Measurements from ENCODE around the gene GLB1L2. TPM values are rescaled to one million over a fixed set of nuclear protein-coding genes. Genes with fewer than 3 reads are reported as not detected.

Gene GLB1L2
- total RNA-seq, 2 experiments from 2014 or later: 2.1 to 2.5 TPM

DNA sequence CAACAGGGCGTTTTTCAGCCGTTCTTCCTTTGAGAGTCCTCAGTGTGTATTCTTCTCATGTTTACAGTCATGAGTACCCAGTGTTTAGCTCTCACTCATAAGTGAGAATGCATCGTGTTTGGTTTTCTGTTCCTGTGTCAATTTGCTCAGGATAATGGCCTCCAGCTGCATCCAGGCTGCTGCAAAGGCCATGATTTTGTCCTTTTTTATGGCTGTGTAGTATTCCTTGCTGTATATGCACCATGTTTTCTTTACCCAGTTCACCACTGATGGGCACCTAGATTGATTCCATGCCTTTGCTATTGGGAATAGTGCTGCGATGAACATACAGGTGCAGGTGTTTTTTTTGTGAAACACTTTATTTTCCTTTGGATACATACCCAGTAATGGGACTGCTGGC, 56.8 kb downstream of the GLB1L2 start:
- peaks cover 16% of the 10 kb centered on the region for H3K36me3 Mint-ChIP-seq (ENCODE audit: low read depth)
- peaks cover 15% of the 10 kb centered on the region for H3K27me3 Mint-ChIP-seq
- ChIA-PET CTCF (no interaction called here), POLR2A (no interaction called here)
- no peaks in the 10 kb centered on the region for H3K9me3 Mint-ChIP-seq
- H3K4me3 Mint-ChIP-seq: no peak overlapping the region
- DNase-seq: no peak
- peaks cover 64% of the 10 kb centered on the region for H3K4me1 Mint-ChIP-seq
- no peak overlapping the region for H3K27ac Mint-ChIP-seq

DNA sequence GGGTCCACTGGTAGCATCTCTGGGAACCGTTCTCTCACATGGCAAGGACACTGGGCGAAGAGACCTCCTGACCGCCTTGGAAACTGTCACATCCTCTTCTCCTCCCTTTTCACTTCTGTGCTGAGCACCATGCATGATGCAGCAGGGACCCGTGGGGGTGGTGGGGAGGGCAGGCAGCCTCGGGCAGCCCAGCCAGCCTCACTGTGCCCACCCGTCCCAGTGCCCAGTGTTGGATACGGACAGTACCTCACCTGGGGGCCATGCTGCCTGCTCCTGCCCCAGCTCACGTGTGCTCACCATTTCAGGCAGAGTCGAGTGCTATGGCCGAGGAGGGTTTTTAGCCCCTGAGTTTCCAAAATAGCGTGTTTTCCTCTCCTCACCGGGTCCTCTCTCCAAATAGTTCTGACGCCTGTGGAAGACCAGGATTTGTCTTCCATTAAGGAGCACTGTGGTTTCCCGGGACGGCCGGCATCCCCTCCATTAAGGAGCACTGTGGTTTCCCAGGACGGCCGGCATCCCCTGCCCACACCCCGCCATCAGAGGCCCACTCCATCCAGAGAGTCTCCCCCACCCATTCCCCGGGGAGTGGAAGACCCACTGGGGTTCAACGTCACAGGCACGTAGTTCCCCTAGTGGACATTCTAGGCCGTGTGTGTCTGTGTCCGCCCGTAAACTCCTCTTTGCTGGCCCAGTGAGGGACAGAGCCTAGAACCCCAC, 57.8 kb downstream of the GLB1L2 start:
- Mint-ChIP-seq H3K4me3 (no peak overlapping the region), H3K36me3 (ENCODE audit: low read depth) (peaks cover 16% of the 10 kb centered on the region)

DNA sequence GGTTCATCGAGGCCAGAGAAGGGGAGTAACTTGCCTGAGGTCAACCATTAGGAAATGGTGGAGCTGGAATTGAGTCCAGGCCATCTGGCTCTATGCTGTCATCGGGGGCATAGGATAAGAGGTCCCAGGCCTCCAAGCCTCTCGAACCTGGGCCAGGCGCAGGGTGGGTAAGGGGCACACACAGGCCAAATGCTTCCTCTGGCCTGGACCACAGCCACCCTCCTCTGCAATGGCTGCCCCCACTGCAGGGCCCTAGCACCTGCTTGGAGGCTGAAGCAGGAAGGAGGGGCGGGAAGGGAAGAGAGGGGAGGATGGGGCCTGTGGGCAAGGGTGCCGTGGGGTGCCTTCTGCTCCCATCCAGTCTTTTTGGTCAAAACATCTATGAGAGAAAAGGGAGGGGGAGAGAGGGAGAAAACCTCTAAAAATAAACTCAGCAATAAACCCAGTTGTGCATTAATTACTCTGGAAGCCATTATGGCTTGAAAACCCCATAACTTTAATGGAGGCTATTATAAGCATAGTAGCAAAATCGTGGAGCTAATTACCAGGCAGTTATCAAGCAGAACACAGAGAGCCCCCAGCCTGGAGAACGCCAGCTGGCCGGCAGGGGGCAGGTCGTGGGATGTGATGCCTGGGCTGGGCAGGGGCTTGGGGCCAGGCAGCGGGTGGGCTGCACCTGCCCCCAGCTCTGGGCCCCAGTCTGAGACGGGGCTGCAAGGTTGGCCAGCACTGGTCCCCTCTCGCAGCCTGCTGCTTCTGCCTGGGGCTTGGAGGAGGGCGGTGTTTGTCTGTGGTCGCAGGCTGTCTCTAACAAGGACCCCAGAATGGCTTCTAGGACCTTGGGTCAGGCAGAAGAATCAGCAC, 59.1 kb downstream of the GLB1L2 start:
- POLR2A ChIA-PET: no interaction called here
- CTCF ChIA-PET: no interaction called here
- no peak overlapping the region for H3K27ac Mint-ChIP-seq

More for the DNA sequence above, 57.8 kb downstream of the GLB1L2 start:
- POLR2A ChIA-PET: no interaction called here
- no peak overlapping the region for H3K27ac Mint-ChIP-seq
- H3K27me3 Mint-ChIP-seq: peaks cover 15% of the 10 kb centered on the region
- CTCF ChIA-PET: no interaction called here
- H3K4me1 Mint-ChIP-seq: peaks cover 62% of the 10 kb centered on the region
- no peaks in the 10 kb centered on the region for H3K9me3 Mint-ChIP-seq
- DNase-seq: no peak

DNA sequence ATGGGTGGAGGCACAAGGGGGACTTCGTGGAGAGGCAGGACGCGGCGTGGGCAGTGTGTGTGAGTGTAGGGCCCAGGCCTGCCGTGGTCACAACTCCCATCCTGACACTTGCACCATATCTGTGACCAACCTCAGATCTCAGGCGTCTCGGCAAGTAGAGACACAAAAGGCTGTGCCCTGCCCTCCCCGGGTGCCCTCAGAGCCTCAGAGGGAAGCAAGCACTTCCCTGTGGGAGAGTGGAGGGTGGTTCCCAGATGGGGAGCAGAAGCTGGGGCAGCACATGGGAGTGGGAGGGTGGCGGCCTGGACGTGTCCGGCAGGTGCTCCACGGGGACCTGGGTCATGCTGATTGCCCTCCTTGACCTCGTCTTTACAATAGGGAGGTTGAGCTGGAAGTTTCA, 59.9 kb downstream of the GLB1L2 start:
- Mint-ChIP-seq H3K27me3 (peaks cover 5% of the 10 kb centered on the region), H3K36me3 (ENCODE audit: low read depth) (peaks cover 11% of the 10 kb centered on the region), H3K4me3 (no peak overlapping the region), H3K9me3 (no peaks in the 10 kb centered on the region), H3K4me1 (peaks cover 44% of the 10 kb centered on the region), H3K27ac (no peak overlapping the region)
- POLR2A ChIA-PET: no interaction called here
- CTCF ChIA-PET: no interaction called here
- DNase-seq: no peak

More for the DNA sequence above, 59.1 kb downstream of the GLB1L2 start:
- H3K36me3 Mint-ChIP-seq (ENCODE audit: low read depth): peaks cover 14% of the 10 kb centered on the region
- DNase-seq: no peak
- H3K9me3 Mint-ChIP-seq: no peaks in the 10 kb centered on the region
- no peak overlapping the region for H3K4me3 Mint-ChIP-seq
- H3K27me3 Mint-ChIP-seq: peaks cover 8% of the 10 kb centered on the region
- peaks cover 51% of the 10 kb centered on the region for H3K4me1 Mint-ChIP-seq

DNA sequence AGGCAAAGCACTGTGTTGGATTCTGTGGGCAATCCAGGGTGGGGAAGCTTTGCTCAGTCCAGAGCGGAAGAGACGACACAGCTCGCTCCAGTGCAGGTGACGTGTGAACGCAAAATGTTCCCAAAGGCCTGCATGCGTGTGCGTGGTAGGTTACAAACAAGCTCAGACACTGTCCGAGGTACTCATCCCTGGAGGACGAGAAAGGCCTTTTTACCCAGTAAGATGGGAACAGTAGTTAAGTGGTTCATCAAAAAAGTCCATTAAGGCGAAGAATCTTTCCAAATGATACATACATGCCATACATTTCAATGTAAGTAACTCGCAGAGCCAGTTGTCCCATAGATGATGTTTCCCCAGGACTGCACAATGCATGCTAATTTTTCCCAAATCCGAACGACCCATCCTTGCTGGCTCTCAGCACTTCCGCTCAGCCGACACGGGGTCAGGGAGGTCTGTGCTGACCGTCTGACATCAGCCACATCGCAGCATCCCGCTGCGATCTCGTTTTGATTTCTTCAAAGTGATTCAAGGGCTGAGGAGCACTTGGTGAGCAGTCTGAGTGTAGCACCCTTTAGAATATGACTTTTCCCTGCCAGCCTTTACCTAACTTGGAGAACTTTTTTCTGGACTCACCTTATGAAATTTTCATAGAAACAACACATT, 61.3 kb downstream of the GLB1L2 start:
- Mint-ChIP-seq H3K4me3 (no peak overlapping the region), H3K27ac (no peak overlapping the region), H3K36me3 (ENCODE audit: low read depth) (peaks cover 11% of the 10 kb centered on the region), H3K27me3 (peaks cover 5% of the 10 kb centered on the region), H3K9me3 (no peaks in the 10 kb centered on the region), H3K4me1 (peaks cover 31% of the 10 kb centered on the region)
- ChIA-PET POLR2A (no interaction called here), CTCF (no interaction called here)
- no peak for DNase-seq

DNA sequence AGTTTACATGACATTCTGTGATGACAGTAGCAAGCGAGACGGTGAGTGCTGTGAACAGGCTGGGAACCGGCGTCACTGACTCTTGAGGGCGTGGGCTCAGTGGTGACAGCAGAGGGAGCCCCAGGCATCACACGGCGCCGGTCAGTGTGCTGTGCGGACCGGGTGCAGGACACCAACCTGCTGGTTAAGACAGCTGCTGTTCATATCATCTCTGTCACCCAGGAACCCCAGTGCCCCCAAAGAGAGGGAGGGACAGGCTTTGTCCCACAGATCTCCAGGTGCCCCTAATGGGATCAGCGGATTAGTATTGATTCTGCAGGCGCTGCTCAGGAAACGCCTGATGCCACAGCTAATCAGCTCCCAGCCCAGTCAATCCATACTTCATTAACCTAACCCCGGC, 61.9 kb downstream of the GLB1L2 start:
- Mint-ChIP-seq H3K4me3 (no peak overlapping the region), H3K36me3 (ENCODE audit: low read depth) (peaks cover 8% of the 10 kb centered on the region), H3K27me3 (peaks cover 5% of the 10 kb centered on the region), H3K27ac (no peak overlapping the region), H3K4me1 (peaks cover 26% of the 10 kb centered on the region), H3K9me3 (no peaks in the 10 kb centered on the region)
- no peak for DNase-seq
- CTCF ChIA-PET: no interaction called here
- POLR2A ChIA-PET: no interaction called here

DNA sequence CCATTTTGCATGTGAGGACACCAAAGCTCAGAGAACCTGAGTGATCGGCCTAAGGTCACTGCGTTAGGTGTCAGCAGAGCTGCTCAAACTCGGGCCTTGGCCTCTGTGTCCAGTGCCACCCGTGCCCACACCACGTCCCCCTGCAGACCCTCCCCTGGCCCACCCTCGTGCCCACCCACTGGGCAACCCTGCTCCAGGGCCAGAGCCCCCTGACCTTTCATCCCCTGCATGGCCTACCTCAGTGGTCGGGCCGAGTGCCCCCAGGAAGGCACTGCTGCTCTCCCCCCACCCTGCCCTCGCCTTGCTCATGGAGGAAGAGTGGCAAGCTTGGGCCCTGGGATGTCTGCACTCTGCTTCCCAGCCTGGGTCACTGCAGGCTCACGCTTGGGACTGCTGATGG, 62.5 kb downstream of the GLB1L2 start:
- H3K9me3 Mint-ChIP-seq: no peaks in the 10 kb centered on the region
- H3K27ac Mint-ChIP-seq: no peak overlapping the region
- H3K27me3 Mint-ChIP-seq: peaks cover 5% of the 10 kb centered on the region
- CTCF ChIA-PET: no interaction called here
- no peak overlapping the region for H3K4me3 Mint-ChIP-seq
- H3K4me1 Mint-ChIP-seq: peaks cover 19% of the 10 kb centered on the region
- peaks cover 3% of the 10 kb centered on the region for H3K36me3 Mint-ChIP-seq (ENCODE audit: low read depth)
- DNase-seq: no peak
- POLR2A ChIA-PET: no interaction called here

DNA sequence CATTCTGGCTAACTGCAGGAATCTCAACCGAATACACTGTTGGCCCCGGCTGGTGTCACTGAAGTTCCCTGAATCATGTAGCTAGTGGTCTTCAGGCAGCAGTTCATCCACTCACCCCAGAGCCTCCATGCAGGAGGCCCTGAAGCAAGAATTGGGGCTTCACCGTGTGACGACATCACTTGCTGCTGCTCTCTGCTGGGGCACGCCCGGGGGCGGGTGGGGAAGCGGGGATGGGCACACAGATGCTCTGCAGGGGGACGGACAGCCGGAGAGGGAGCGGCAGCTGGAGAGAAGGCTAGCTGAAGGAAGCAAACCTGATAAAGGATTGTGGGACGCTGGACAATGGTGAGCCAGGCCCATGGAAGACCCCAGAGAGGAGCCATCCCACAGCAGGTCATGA, 63.2 kb downstream of the GLB1L2 start:
- peaks cover 5% of the 10 kb centered on the region for H3K27me3 Mint-ChIP-seq
- H3K9me3 Mint-ChIP-seq: no peaks in the 10 kb centered on the region
- H3K4me1 Mint-ChIP-seq: peaks cover 16% of the 10 kb centered on the region
- H3K27ac Mint-ChIP-seq: no peak overlapping the region
- H3K36me3 Mint-ChIP-seq (ENCODE audit: low read depth): peaks cover 2% of the 10 kb centered on the region
- no peak for DNase-seq
- ChIA-PET CTCF (no interaction called here), POLR2A (no interaction called here)
- no peak overlapping the region for H3K4me3 Mint-ChIP-seq

DNA sequence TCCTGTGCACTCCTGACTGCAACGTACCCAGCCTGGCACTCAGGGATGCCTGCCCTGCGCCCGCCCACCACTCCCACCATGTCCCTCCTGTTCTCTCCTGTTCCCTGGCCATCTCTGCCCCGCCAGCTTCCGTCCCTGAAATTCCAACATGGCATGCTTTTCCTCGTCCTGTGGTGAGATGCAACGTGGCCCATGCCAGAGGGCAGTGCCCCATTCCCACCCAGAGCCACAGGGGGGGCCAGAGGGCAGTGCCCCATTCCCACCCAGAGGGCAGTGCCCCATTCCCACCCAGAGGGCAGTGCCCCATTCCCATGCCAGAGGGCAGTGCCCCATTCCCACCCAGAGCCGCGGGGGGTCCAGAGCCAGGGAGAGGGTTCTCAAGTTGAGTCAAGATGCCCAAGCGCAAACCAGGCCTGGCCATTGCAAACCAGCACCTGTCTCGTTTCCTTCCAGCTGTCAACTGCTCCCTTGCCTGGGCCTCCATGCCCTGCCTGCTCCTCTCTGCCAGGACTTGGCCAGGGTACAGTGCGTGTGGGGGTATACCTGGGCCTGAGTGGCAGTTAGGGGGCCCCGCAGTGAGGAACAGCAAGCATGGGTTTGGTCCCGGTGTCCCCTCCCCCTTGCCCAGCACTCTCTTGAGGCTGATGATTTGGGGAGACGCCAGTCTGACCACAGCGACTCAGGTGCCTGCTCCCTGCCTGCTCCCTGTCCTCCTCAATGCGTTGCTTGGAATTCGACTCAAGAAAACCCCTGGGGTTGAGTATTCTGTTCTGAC, 65.7 kb downstream of the GLB1L2 start:
- Mint-ChIP-seq H3K27me3 (peaks cover 16% of the 10 kb centered on the region), H3K4me1 (peaks cover 13% of the 10 kb centered on the region), H3K27ac (no peak overlapping the region), H3K36me3 (ENCODE audit: low read depth) (no peaks in the 10 kb centered on the region), H3K4me3 (no peak overlapping the region), H3K9me3 (no peaks in the 10 kb centered on the region)
- CTCF ChIA-PET: no interaction called here
- no peak for DNase-seq
- POLR2A ChIA-PET: interaction anchor here (1.1 kb wide), 1 partner anchor 26 kb away, joined by 3 read pairs; no protein-coding TSS in a partner anchor

DNA sequence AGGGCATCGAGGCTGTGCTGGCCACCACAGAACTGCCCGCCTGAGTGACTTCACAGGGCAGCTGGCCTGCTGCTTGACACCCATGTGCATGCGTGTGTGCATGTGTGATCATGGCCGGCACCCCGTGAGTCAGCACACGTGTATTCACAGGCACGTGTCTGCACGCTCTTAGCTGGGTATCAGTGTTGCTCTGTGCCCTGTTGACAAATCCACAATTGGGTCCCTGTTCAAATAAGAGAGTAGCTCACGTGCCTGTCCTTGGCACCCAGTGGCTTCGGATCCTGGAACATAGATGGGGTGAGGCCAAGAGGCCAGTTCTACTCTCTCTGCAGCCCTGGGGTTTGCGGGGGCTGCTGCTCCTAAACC, 66.3 kb downstream of the GLB1L2 start:
- H3K27ac Mint-ChIP-seq: no peak overlapping the region
- H3K4me3 Mint-ChIP-seq: no peak overlapping the region
- H3K36me3 Mint-ChIP-seq (ENCODE audit: low read depth): no peaks in the 10 kb centered on the region
- peaks cover 16% of the 10 kb centered on the region for H3K27me3 Mint-ChIP-seq
- ChIA-PET POLR2A (no interaction called here), CTCF (no interaction called here)
- H3K4me1 Mint-ChIP-seq: peaks cover 18% of the 10 kb centered on the region
- H3K9me3 Mint-ChIP-seq: no peaks in the 10 kb centered on the region
- DNase-seq: no peak

DNA sequence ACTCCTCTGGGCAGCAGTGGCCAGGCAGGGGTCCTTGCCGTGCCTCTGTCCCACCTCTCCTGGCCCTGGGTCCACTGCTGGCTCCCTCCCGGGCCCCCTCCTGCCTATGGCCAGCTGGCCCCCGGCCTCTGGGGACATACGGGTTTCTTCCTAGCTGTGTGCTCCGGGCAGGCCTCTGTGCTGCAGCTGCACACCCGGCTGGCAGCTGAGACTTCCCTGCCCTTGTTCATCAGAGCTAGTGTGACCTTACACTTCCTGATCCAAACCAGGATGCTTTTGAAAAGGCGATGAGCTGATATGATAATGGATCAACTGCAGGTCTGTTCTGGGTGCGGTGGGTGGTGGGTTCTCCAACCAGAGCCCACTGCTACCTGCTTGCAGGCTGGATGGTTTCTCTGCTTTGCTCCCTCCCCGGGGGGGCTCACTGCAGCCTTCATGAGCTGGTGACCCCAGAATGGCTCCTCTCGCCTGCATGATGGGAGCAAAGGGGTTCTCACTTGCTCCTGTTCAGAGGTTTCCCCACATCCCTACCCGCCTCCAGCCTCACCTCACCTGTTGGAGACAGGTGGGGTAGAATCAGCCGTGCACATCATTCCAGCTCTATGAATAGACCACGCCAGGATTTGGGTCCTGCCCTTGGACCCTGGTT, 67.0 kb downstream of the GLB1L2 start:
- no peaks in the 10 kb centered on the region for H3K36me3 Mint-ChIP-seq (ENCODE audit: low read depth)
- no peak overlapping the region for H3K27ac Mint-ChIP-seq
- peaks cover 21% of the 10 kb centered on the region for H3K4me1 Mint-ChIP-seq
- ChIA-PET CTCF (no interaction called here), POLR2A (no interaction called here)
- DNase-seq: no peak
- peaks cover 18% of the 10 kb centered on the region for H3K27me3 Mint-ChIP-seq
- no peaks in the 10 kb centered on the region for H3K9me3 Mint-ChIP-seq
- H3K4me3 Mint-ChIP-seq: no peak overlapping the region

DNA sequence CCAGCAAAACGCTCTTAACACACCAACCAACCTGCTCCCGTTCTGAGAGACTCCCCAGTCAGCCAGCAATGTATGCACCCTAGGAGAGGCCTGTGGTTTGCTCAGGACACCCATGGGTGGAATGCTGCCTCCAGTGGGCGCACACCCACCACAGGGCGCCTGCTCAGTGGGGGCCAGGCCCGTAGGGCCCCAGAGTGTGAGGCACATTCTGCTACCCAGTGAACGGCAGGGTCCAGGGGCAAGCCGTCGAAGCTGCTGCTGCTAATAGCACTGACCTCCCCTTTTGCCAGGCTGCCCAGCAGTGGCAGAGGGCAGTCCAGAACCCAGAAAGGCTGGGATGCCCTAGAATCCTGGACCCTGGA, 67.5 kb downstream of the GLB1L2 start:
- no peak overlapping the region for H3K27ac Mint-ChIP-seq
- no peaks in the 10 kb centered on the region for H3K36me3 Mint-ChIP-seq (ENCODE audit: low read depth)
- H3K4me3 Mint-ChIP-seq: no peak overlapping the region
- ChIA-PET CTCF (no interaction called here), POLR2A (no interaction called here)
- H3K4me1 Mint-ChIP-seq: peaks cover 21% of the 10 kb centered on the region
- DNase-seq: no peak
- no peaks in the 10 kb centered on the region for H3K9me3 Mint-ChIP-seq
- H3K27me3 Mint-ChIP-seq: peaks cover 21% of the 10 kb centered on the region

DNA sequence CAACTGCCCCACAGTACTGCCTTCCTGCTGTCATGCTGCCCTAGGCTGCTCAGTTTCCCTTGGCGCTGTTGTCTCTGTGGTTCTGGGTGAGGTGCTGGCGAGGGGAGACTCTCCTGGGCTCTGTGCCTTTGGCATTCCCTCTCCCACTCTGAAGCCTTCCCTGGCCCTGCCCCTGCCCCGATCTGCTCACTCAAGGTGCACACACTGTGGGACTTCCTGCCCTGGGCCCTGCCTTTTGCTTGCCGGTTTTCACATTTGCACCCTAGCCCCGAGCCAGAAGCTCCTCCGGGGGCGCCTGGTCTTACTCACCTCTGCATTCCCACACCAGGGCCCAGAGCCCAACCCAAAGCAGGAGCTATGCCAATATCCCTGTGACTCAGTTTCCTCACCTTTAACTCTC, 68.2 kb downstream of the GLB1L2 start:
- Mint-ChIP-seq H3K27me3 (peaks cover 21% of the 10 kb centered on the region), H3K9me3 (no peaks in the 10 kb centered on the region), H3K4me1 (peaks cover 21% of the 10 kb centered on the region), H3K27ac (no peak overlapping the region), H3K36me3 (ENCODE audit: low read depth) (no peaks in the 10 kb centered on the region), H3K4me3 (no peak overlapping the region)
- ChIA-PET POLR2A (interaction anchor here (1.5 kb wide), 1 partner anchor 11 kb away, joined by 4 read pairs; no protein-coding TSS in a partner anchor), CTCF (no interaction called here)
- DNase-seq: no peak

All from activated CD4-positive, alpha-beta memory T cell treated with anti-CD3 and anti-CD28 coated beads, Interleukin-2, amount 10 ng/mL, durations not matched to agents 7 days and 5 days (primary cell).